Erythroblast (primary cell): ENCODE measurements around the gene NPSR1.

Source experiments
- GATA1 ChIP-seq: IDR thresholded peaks from 2 replicates; pipeline ENCODE4 v1.6.1; 2011; ENCODE audit warnings: low read depth, mild to moderate bottlenecking, control low read depth, low read length, moderate library complexity
- POLR2A ChIP-seq: IDR thresholded peaks from 2 replicates; pipeline ENCODE4 v1.6.1; 2011; ENCODE audit warnings: mild to moderate bottlenecking, low read length

- TF ChIP-seq POLR2A (no peak), GATA1 (no peak)
Measured at GRCh38 chr7:34723866-34724490, 66.0 kb downstream of the NPSR1 start.
